NB4 (cell line): ENCODE results near the gene ANKIB1.

ENCODE experiments used
- DNase-seq: peaks from one replicate; pipeline ENCODE4 v3.0.0; 2010; ENCODE audit warnings: low read depth
- H3K4me3 ChIP-seq: one replicate; pipeline ENCODE4 v1.5.1; 2011; ENCODE audit warnings: mild to moderate bottlenecking, low read depth, low read length, moderate library complexity
- MYC ChIP-seq: IDR thresholded peaks from 2 replicates; pipeline ENCODE4 v1.6.1; 2011; ENCODE audit warnings: low read depth, low read length
- POLR2A ChIP-seq: IDR thresholded peaks from 2 replicates; pipeline ENCODE4 v1.6.1; 2011; ENCODE audit warnings: mild to moderate bottlenecking; ENCODE audit not compliant: insufficient read length; ENCODE audit errors: extremely low read depth
- TF ChIP-seq, protein P1 (sequence below): IDR thresholded peaks from one replicate; pipeline ENCODE4 v1.5.1; 2012; ENCODE audit warnings: low read depth, low read length
- TF ChIP-seq, protein P2 (sequence below): IDR thresholded peaks from 2 replicates; pipeline ENCODE4 v1.6.1; 2011; ENCODE audit warnings: low read depth, low read length

ANKIB1 gene

DNA sequence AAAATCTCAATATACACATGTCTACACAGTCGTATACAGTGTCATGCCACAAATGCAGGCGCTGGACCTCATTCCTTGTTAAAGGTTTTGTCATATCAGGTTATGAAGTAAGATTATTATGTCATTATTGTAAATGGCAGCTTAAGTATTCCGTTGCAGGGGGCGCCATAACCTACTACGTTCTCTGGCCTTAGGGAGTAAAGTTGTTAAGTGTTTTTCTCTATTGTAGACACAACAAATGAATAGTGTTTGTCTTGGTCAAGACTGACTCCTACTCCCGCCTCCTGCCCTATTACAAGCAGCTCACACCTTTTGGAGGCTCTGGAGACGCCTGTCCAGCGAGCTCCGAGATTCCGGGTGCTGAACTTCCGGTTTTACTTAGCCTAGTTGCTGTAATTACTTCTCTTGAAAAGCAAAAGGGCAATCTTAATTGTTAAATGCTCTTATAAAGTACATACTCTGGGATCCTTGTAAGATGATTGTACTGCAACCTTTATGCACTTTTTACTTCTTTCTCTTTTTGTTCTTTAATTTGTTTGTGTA lies 202.5 kb downstream of the ANKIB1 start:
- peak; percentile 82 for DNase-seq
- H3K4me3 ChIP-seq: peak overlapping the region; percentile 82
- TF ChIP-seq, protein P1, sequence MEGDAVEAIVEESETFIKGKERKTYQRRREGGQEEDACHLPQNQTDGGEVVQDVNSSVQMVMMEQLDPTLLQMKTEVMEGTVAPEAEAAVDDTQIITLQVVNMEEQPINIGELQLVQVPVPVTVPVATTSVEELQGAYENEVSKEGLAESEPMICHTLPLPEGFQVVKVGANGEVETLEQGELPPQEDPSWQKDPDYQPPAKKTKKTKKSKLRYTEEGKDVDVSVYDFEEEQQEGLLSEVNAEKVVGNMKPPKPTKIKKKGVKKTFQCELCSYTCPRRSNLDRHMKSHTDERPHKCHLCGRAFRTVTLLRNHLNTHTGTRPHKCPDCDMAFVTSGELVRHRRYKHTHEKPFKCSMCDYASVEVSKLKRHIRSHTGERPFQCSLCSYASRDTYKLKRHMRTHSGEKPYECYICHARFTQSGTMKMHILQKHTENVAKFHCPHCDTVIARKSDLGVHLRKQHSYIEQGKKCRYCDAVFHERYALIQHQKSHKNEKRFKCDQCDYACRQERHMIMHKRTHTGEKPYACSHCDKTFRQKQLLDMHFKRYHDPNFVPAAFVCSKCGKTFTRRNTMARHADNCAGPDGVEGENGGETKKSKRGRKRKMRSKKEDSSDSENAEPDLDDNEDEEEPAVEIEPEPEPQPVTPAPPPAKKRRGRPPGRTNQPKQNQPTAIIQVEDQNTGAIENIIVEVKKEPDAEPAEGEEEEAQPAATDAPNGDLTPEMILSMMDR: peak; percentile 65
- TF ChIP-seq POLR2A (peak; percentile 16), MYC (peak; percentile 64; the same call in 1 of the 2 replicates)
- TF ChIP-seq, protein P2, sequence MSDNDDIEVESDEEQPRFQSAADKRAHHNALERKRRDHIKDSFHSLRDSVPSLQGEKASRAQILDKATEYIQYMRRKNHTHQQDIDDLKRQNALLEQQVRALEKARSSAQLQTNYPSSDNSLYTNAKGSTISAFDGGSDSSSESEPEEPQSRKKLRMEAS: no peak
